KMS-11 (cell line): ENCODE data around the gene FSHR.

Source experiments
- H2AFZ ChIP-seq: fragments of 200-600 bp; sonication (generic); 2 replicates; pipeline ENCODE4 v1.6.1; 2016; ENCODE audit warnings: antibody characterized with exemption, mixed run types, low read depth
- H3K27ac ChIP-seq: fragments of 200-600 bp; sonication (generic); 2 replicates; pipeline ENCODE4 v1.6.1; 2016; ENCODE audit warnings: mild to moderate bottlenecking, mixed run types
- H3K27me3 ChIP-seq: fragments of 200-600 bp; sonication (generic); 2 replicates; pipeline ENCODE4 v1.6.1; 2017; ENCODE audit warnings: mild to moderate bottlenecking, low read depth, mixed run types, moderate library complexity; ENCODE audit not compliant: insufficient read depth
- H3K36me3 ChIP-seq: fragments of 200-600 bp; sonication (generic); 2 replicates; pipeline ENCODE4 v1.6.1; 2017; ENCODE audit warnings: mild to moderate bottlenecking, mixed run types; ENCODE audit not compliant: insufficient read depth
- H3K4me1 ChIP-seq: fragments of 200-600 bp; sonication (generic); 2 replicates; pipeline ENCODE4 v1.6.1; 2016; ENCODE audit warnings: mild to moderate bottlenecking, low read depth, mixed run types; ENCODE audit not compliant: poor library complexity, severe bottlenecking
- H3K4me2 ChIP-seq: fragments of 200-600 bp; sonication (generic); 2 replicates; pipeline ENCODE4 v1.7.0; 2016; ENCODE audit warnings: mild to moderate bottlenecking, mixed run types
- H3K4me3 ChIP-seq: fragments of 200-600 bp; sonication (generic); IDR thresholded peaks from 2 replicates; pipeline ENCODE4 v1.6.1; 2017; ENCODE audit warnings: low read depth, low read length, mixed read lengths; ENCODE audit not compliant: insufficient read depth
- H3K79me2 ChIP-seq: fragments of 200-600 bp; sonication (generic); 2 replicates; pipeline ENCODE4 v1.6.1; 2016; ENCODE audit warnings: low read depth, mixed run types; ENCODE audit not compliant: insufficient read depth
- H3K9ac ChIP-seq: fragments of 200-600 bp; sonication (generic); 2 replicates; pipeline ENCODE4 v1.6.1; 2016; ENCODE audit warnings: mild to moderate bottlenecking, mixed run types
- H4K20me1 ChIP-seq: fragments of 200-600 bp; sonication (generic); 2 replicates; pipeline ENCODE4 v1.6.1; 2016; ENCODE audit warnings: mild to moderate bottlenecking, mixed run types; ENCODE audit not compliant: insufficient read depth
- CTCF ChIP-seq: fragments of 200-600 bp; sonication (generic); conservative IDR thresholded peaks from 2 replicates; pipeline ENCODE4 v1.6.1; 2017; ENCODE audit warnings: low read depth, mild to moderate bottlenecking, antibody characterized with exemption, low read length, moderate library complexity, mixed read lengths

The FSHR gene

GRCh38 chr2:48946449-48947048, 207.8 kb downstream of the FSHR start:
- H3K4me3 ChIP-seq, result no peak overlapping the region
- no peaks in the 10 kb centered on the region for H3K79me2 ChIP-seq
- no peak overlapping the region for H3K4me2 ChIP-seq
- H3K4me1 ChIP-seq, result no peaks in the 10 kb centered on the region
- H2AFZ ChIP-seq, result no peak overlapping the region
- TF ChIP-seq CTCF, result peak; percentile 98
- H4K20me1 ChIP-seq, result no peaks in the 10 kb centered on the region
- no peak overlapping the region for H3K27ac ChIP-seq
- no peaks in the 10 kb centered on the region for H3K36me3 ChIP-seq
- H3K27me3 ChIP-seq, result no peaks in the 10 kb centered on the region
- H3K9ac ChIP-seq, result no peak overlapping the region

- Histone ChIP-seq H3K27ac (no peak overlapping the region), H4K20me1 (no peaks in the 10 kb centered on the region), H3K4me3 (no peak overlapping the region), H2AFZ (no peak overlapping the region), H3K9ac (no peak overlapping the region), H3K4me2 (no peak overlapping the region), H3K36me3 (no peaks in the 10 kb centered on the region), H3K27me3 (no peaks in the 10 kb centered on the region), H3K79me2 (no peaks in the 10 kb centered on the region), H3K4me1 (no peaks in the 10 kb centered on the region)
- TF ChIP-seq CTCF, result no peak
These were observed 209.4 kb downstream of the FSHR start for GRCh38 chr2:48944956-48945355.

GRCh38 chr2:48943436-48943835, 210.9 kb downstream of the FSHR start:
- Histone ChIP-seq H3K9ac (no peak overlapping the region), H4K20me1 (no peaks in the 10 kb centered on the region), H3K27me3 (no peaks in the 10 kb centered on the region), H3K79me2 (no peaks in the 10 kb centered on the region), H3K36me3 (no peaks in the 10 kb centered on the region), H3K4me1 (no peaks in the 10 kb centered on the region), H2AFZ (no peak overlapping the region), H3K27ac (no peak overlapping the region), H3K4me2 (no peak overlapping the region), H3K4me3 (no peak overlapping the region)
- no peak for TF ChIP-seq CTCF

GRCh38 chr2:48941908-48942307, 212.4 kb downstream of the FSHR start:
- H2AFZ ChIP-seq, result no peak overlapping the region
- no peak overlapping the region for H3K4me2 ChIP-seq
- no peaks in the 10 kb centered on the region for H4K20me1 ChIP-seq
- no peak overlapping the region for H3K9ac ChIP-seq
- H3K4me1 ChIP-seq, result no peaks in the 10 kb centered on the region
- no peaks in the 10 kb centered on the region for H3K27me3 ChIP-seq
- H3K4me3 ChIP-seq, result no peak overlapping the region
- H3K27ac ChIP-seq, result no peak overlapping the region
- H3K36me3 ChIP-seq, result no peaks in the 10 kb centered on the region
- no peak for TF ChIP-seq CTCF
- no peaks in the 10 kb centered on the region for H3K79me2 ChIP-seq
